HG03135 (cell line): ENCODE data around the gene ATP8B4.
"Not testable (repeated sequence)": the region's sequence is repeated elsewhere in the genome, so short reads cannot be mapped to it uniquely, and the experiment has no call there.

Experiments used
- ATAC-seq: cut with Tn5 transposase; IDR thresholded peaks from one replicate; pipeline ENCODE4 v1.9.1; 2021; ENCODE audit warnings: mild to moderate bottlenecking, moderate library complexity; ENCODE audit not compliant: unreplicated experiment

Gene ATP8B4

GRCh38 chr15:50112488-50113186 lies 6.4 kb downstream of the ATP8B4 start:
- ATAC-seq: no peak

- no peak for ATAC-seq
These were observed 8.7 kb downstream of the ATP8B4 start for GRCh38 chr15:50110285-50110684.

GRCh38 chr15:50109076-50109987 lies 9.7 kb downstream of the ATP8B4 start:
- no peak for ATAC-seq

- no peak for ATAC-seq
These were observed 10.6 kb downstream of the ATP8B4 start for GRCh38 chr15:50108461-50108860.

- peak; percentile 96 for ATAC-seq
These were observed 11.2 kb downstream of the ATP8B4 start for GRCh38 chr15:50107591-50108408.

- ATAC-seq: no peak
These were observed 11.9 kb downstream of the ATP8B4 start for GRCh38 chr15:50107157-50107556.

GRCh38 chr15:50106457-50106856 lies 12.6 kb downstream of the ATP8B4 start:
- no peak for ATAC-seq

- no peak for ATAC-seq
These were observed 18.5 kb downstream of the ATP8B4 start for GRCh38 chr15:50100486-50100885.

GRCh38 chr15:50098545-50098944 lies 20.5 kb downstream of the ATP8B4 start:
- ATAC-seq: no peak

- ATAC-seq: no peak
These were observed 22.9 kb downstream of the ATP8B4 start for GRCh38 chr15:50095938-50096821.

- ATAC-seq: not testable (repeated sequence)
These were observed 29.6 kb downstream of the ATP8B4 start for GRCh38 chr15:50089386-50089785.

GRCh38 chr15:50084932-50085331 lies 34.1 kb downstream of the ATP8B4 start:
- ATAC-seq: no peak

GRCh38 chr15:50083424-50084025 lies 35.5 kb downstream of the ATP8B4 start:
- no peak for ATAC-seq

GRCh38 chr15:50082066-50082465 lies 37.0 kb downstream of the ATP8B4 start:
- no peak for ATAC-seq

- ATAC-seq: no peak
These were observed 41.4 kb downstream of the ATP8B4 start for GRCh38 chr15:50077651-50078050.

GRCh38 chr15:50077176-50077575 lies 41.9 kb downstream of the ATP8B4 start:
- no peak for ATAC-seq

- ATAC-seq: no peak
These were observed 43.7 kb downstream of the ATP8B4 start for GRCh38 chr15:50075319-50075718.

- no peak for ATAC-seq
These were observed 47.3 kb downstream of the ATP8B4 start for GRCh38 chr15:50071551-50072258.

- ATAC-seq: no peak
These were observed 51.0 kb downstream of the ATP8B4 start for GRCh38 chr15:50068016-50068415.
